ENCODE measurements around the gene MAP2K7.

The MAP2K7 gene

DNA sequence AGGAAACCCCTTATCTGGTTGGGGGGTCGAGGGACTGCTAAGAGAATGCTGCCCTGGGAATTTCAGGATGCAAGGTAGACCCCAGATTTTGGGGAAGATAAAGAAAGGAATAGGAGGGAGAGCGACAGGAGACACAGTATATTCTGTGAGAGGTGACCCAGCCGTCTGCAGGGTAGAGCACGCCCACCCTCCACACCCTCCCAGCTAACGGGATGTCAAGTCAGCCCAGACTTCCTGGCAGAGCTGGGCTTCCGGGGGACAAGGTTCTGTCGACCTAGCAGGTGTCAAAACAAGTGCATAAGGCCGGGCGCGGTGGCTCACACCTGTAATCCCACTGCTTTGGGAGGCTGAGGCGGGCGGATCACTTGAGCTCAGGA, 28.8 kb upstream of the MAP2K7 start (continued):
- no peak for TF ChIP-seq AEBP2 (tag by site-specific recombination; IDR thresholded peaks at IDR 0.05; ENCODE audit: borderline replicate concordance)
- peak; percentile 35; the same call in 1 of the 2 replicates for TF ChIP-seq SCRT1 (tag by site-specific recombination; IDR thresholded peaks at IDR 0.05; ENCODE audit: borderline replicate concordance)
- no peak for TF ChIP-seq YY2 (tag by site-specific recombination; IDR thresholded peaks at IDR 0.05)
- TF ChIP-seq ZSCAN30 (tag by site-specific recombination; IDR thresholded peaks at IDR 0.05), result no peak
- TF ChIP-seq SP2 (tag by site-specific recombination; IDR thresholded peaks at IDR 0.05), result no peak
- TF ChIP-seq ZNF324 (tag by site-specific recombination; IDR thresholded peaks at IDR 0.05), result no peak

DNA sequence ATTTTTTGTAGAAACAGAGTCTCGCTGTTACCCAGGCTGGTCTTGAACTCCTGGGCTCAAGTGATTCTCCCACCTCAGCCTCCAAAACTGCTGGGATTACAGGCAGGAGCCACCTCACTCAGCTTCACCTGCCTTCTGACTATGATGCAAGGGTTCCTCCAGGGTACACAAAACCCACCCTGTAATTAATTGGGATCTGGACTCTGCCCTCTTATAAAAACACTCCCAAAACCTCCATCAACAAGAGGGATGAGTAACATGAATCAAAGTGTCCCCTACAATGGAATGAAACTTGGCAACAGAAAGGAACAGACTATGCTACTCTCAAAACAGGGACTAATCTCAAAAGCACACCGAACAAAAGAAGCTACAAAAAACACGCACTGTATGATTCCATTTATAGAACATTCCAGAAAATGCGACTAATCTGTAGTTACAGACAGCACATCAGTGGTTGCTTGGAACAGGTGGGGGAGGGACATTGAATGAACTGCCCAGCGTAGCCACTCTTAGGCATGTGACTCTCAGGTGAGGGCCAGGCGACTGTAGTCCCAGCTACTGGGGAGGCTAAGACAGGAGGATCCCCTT, 26.3 kb upstream of the MAP2K7 start:
- POLR2A ChIA-PET, result interaction anchor here (0.5 kb wide), 1 partner anchor 434 kb away, joined by 8 read pairs; no protein-coding TSS in a partner anchor
- CTCF ChIA-PET, result interaction anchor here (0.6 to 1.1 kb wide), 4 partner anchors 8 to 481 kb away, joined by 3 to 13 read pairs (median 4); no protein-coding TSS in a partner anchor
- Histone ChIP-seq H3K9me3 (ENCODE audit: control insufficient read depth, insufficient read depth, low read depth, low read length) (no peaks in the 10 kb centered on the region), H3K27ac (ENCODE audit: extremely low read depth, low read depth, low read length) (no peak overlapping the region), H3K36me3 (ENCODE audit: control insufficient read depth in 2 of 2, insufficient read depth in 1 of 2, low read length in 2 of 2) (no peaks in the 10 kb centered on the region), H3K4me1 (ENCODE audit: control insufficient read depth, insufficient read depth, low read length) (no peaks in the 10 kb centered on the region; the same call in 1 of the 2 replicates), H3K4me3 (ENCODE audit: low read depth, low read length) (no peak overlapping the region)
- 0 out of 2 replicates have a peak, but pooled peaks have one; percentile 22 for TF ChIP-seq PRDM10 (tag by site-specific recombination; IDR thresholded peaks at IDR 0.05)
- no peak for TF ChIP-seq ZNF48 (tag by site-specific recombination; IDR thresholded peaks at IDR 0.05)
- TF ChIP-seq SP7 (tag by site-specific recombination; IDR thresholded peaks at IDR 0.05), result peak; percentile 84
- TF ChIP-seq KLF17 (tag by site-specific recombination; IDR thresholded peaks at IDR 0.05), result peak; percentile 75
- no peak for TF ChIP-seq PRDM1 (tag by site-specific recombination; IDR thresholded peaks at IDR 0.05)
- peak; percentile 56 for TF ChIP-seq KLF1 (tag by site-specific recombination; IDR thresholded peaks at IDR 0.05)

GRCh38 chr19:7879111-7879807, 24.4 kb upstream of the MAP2K7 start:
- CTCF ChIA-PET, result interaction anchor here (0.6 kb wide), 1 partner anchor 9 kb away, joined by 3 read pairs; the partner anchor contains the start of gene LRRC8E
- Histone ChIP-seq H3K4me3 (ENCODE audit: low read depth, low read length) (no peak overlapping the region), H3K4me1 (ENCODE audit: control insufficient read depth, insufficient read depth, low read length) (no peaks in the 10 kb centered on the region), H3K36me3 (ENCODE audit: control insufficient read depth in 2 of 2, insufficient read depth in 1 of 2, low read length in 2 of 2) (no peaks in the 10 kb centered on the region), H3K9me3 (ENCODE audit: control insufficient read depth, insufficient read depth, low read depth, low read length) (no peaks in the 10 kb centered on the region), H3K27ac (ENCODE audit: extremely low read depth, low read depth, low read length) (no peak overlapping the region)
- TF ChIP-seq REPIN1 (tag by site-specific recombination; IDR thresholded peaks at IDR 0.05; ENCODE audit: low read depth) (no peak), ZNF19 (tag by site-specific recombination; IDR thresholded peaks at IDR 0.05; ENCODE audit: low read depth) (no peak), HOXD13 (CRISPR knock-in tag; IDR thresholded peaks at IDR 0.05; ENCODE audit: borderline replicate concordance) (no peak), ZNF350 (tag by site-specific recombination; IDR thresholded peaks at IDR 0.05) (no peak)
- POLR2A ChIA-PET, result interaction anchor here (0.6 kb wide), 1 partner anchor 50 kb away, joined by 3 read pairs; no protein-coding TSS in a partner anchor

All from HEK293 (cell line).